HL-60/S4 treated with phorbol 12-myristate 13-acetate at 8.2 ng/mL for 4 days and 3 days (cell line): ENCODE measurements around the gene TBC1D14.

Experiments used
- in situ Hi-C: fragments of 300-500 bp; cut with MboI; formaldehyde crosslinking; loops from 2 replicates; pipeline ENCODE4 v1.15.0; 2022; ENCODE audit warnings: low sequenced_read_pairs

The TBC1D14 gene

DNA sequence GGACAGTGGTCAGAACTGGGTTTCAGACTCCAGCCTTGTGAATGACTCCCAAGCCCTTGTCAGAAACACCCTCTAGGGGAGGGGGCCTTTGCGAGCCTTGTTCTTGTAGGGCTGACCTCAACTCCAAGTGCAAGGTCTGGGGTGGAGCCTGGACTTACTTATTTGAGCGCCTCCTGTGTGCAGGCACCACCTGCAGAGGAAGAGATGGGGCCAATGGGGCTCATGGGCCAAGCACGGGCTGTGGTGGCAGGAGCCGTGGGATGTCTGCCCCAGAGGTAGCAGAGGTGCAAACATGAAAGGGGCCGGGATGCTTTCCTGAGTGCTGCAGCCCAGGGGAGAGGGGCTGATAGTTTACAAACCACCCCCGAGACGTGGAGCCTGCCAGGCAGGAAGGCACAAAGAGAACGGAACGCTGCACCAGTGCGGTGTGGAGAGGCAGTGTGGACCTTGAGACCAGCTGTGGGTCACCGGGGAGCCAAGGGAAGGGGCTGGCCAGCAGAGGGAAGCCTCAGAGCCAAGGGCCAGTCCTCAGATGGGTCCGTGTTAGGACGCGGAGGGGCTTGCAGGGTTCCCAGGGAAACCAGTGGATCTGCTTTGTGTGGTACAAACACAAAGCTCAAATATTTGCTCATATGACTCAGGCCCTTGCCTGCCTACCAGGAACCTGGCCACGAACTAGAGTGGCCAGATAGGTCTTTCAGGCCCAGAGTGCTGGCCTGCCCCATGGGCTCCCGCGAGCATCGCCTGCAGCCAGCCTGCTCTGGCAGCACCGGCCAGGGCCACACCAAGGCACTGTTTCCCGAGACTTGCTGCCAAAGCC is 124.8 kb downstream of the TBC1D14 start:
- in situ Hi-C loops, result no loop called here

DNA sequence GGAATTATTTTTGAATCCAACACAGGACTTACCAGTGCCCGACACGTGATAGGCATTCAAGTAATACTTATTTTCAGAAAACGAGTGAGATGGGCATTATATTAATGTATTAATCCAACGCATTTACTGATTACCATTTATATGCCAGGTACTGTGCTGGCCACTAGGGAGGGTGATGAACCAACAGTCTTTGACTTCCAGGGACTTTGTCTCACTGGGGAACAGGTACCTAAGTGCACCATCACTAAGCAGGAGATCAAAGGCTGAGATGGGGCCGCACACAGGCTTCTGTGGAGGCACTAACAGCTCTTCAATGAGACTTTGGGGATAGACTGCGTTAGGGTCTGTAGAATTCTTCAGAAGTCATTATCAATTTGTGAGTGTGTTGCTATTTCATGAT is 127.8 kb downstream of the TBC1D14 start:
- in situ Hi-C loops, result no loop called here

DNA sequence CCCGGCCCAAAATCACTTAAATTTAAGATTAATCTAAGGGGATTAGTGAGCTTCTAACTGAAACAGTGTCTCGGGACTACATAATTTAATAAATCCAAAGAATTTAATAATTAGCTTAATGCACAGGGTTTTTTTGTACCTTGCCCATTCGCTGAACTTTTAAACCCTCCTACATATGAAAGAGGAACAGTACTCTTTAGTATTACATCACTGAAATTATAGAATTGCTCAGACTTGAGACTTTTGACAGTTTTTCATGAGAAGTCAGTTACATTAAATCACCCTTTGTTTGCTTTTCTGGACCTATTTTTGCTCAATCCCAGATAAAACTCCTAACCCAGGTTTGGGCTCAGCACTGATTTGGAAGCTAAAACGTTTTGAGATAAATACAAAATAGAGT is 131.1 kb downstream of the TBC1D14 start:
- in situ Hi-C loops, result no loop called here

DNA sequence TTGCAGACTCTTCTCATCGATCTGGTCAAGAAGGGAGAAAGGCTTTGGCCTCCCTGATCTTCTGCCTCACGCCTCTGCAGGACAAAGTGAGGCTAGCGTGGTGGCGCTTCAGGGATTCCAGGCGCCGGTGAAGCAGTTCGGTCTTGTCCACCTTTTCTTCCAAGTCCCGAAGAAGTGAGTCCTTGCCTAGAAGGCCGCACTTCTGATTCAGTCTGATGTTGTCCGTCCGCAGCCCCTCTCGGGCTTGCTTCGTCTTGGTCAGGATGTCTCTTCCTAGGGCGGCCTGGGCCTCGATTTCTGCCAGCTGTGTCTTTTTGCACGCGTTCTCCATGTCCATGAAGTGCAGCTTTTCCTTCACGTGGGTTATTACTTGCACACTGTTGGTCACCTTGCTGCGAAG is 131.6 kb downstream of the TBC1D14 start:
- in situ Hi-C loops, result no loop called here

DNA sequence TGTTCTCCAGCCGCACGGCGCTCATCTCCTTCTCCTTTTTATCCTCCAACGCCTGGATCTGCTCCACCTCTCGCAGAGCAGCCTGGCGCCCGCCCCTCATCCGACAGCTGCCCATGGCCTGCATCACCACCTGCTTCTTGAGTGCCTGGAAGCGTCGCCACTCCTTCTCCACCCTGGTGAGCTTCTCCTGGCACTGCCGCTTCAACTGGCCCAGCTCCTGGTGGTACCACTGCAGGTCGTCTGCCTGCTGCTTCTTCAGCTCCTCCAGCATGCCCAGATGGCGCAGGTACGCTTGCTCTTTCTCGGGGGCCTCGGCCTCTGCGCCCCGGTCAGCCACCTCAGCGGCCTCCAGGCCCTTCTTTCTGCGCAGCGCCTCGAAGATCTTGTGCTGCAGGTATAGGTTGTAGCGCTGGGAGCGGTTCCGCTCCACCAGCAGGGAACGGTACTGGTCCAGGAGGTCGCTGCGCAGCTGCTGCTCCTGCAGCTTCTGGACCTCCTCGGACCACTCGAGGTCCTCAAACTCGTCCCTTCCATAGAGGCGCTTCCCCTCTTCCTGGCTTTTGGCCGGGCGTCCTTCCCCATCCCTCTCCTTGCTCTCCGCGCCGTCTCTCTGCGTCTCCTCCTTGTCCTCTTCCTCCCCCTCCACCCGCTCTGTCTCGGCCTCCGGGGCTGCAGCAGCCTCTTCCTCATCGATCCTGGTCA is 132.3 kb downstream of the TBC1D14 start:
- in situ Hi-C loops, result no loop called here

DNA sequence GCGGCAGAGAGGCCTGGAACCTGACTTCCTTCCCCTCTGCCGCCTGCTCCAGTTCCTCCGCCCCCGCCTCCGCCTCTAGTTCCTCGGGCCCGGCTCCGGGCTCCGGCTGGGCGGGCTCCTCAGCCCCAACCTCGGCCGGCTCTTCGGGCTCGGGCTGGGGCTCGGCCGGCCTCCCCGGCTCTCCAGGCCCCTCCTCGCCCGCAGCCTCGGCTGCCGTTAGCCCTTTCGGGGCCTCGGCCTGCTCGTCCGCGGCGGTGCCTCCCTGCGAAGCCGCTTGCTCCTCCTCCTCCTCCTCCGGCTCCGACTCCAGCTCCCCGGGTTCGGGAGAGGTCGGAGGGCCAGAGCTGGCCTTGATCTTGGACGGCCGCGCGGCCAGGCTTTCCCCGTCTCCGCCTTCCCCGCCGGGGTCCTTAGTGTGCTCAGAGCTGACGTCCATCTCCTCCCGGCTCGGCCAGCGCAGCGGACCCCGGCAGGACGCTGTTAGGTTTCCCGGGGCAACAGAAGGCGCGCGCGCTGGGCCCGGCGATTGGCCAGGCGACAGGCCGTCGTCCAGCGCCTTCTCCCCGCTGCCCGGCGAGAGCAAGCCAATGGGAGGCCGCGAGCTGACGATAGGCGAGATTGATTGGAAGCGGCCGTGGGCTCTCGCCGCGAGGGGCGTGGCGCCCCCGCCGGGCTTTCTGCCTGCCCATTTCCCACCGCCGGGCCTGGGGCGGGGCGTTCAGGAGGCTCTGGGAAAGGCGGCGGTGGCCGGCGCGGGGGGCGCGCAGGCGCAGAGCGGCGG is 133.1 kb downstream of the TBC1D14 start:
- in situ Hi-C loops, result no loop called here

DNA sequence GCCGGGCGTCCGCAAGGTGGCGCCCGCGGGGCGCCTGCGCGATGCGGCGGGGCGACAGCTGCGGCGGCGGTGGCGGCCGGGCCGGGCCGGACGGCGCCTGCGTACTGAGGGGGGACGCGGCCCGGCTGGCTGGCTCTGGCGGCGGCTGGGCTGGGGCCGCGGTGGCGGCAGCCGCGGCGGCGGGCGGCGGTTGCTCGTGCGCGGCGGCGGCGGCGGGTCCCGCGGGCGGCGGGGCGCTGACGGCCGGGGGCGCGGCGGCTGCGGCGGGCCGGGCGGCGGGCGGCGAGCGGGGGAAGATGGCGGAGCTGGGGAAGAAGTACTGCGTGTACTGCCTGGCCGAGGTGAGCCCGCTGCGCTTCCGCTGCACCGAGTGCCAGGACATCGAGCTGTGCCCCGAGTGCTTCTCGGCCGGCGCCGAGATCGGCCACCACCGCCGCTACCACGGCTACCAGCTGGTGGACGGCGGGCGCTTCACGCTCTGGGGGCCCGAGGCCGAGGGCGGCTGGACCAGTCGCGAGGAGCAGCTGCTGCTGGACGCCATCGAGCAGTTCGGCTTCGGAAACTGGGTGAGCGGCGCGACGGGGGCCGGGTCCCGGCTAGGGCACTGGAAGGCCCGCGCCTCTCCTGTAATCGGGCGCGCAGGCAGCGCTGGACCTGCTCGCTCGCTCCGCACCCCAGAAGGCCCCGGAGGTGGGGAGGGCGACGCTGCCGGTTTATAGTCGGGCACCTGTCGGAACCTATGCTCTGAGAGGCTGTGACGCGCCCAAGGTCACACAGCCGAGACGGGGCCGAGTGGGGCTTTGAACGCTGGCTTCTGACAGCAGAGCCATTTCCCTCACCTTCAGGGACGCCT is 133.9 kb downstream of the TBC1D14 start, which contains the start of gene TADA2B:
Gene TADA2B (plus strand): TSS at position 89 of the 853 bp plus-strand sequence. CDS start 208 bp downstream, at position 297.
- in situ Hi-C loops, result no loop called here

DNA sequence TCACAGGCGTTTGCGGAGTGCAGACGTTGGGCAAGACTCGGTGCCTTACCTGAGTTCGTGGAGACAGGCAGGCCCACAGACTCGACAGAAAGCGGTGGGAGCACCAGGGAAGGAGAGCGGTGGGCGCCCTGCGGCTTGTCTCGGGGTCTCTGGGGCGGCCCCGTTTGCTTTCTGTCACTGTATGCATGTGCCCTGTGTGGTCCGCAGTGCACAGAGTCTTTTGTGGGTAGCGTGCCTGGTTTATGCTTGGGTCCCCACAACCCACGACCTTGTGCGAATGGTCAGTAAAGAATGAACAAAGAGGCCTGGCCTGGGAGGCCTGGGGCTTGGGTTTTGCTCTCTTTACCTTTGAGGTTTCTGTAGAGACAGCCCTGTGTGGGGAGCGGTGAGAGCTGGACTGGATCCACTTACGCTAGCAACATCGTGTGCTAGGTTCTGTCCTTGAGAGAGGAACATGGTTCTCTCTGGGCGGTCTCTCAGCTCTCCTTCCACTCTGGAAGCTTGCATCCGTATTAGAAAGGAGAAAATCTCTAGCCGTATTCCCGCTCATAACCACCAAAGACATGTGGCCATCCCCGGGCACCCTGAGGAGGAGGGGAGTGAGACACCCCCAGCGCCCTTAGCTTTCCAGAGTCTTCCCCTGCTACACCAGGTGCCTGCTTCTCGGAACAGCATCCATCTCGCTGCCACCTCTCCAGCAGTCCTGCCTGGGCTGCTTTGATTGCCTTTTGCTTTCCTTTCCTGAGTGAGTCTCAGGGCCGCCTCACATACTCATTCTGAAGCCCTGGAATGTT is 134.7 kb downstream of the TBC1D14 start:
- in situ Hi-C loops, result no loop called here

DNA sequence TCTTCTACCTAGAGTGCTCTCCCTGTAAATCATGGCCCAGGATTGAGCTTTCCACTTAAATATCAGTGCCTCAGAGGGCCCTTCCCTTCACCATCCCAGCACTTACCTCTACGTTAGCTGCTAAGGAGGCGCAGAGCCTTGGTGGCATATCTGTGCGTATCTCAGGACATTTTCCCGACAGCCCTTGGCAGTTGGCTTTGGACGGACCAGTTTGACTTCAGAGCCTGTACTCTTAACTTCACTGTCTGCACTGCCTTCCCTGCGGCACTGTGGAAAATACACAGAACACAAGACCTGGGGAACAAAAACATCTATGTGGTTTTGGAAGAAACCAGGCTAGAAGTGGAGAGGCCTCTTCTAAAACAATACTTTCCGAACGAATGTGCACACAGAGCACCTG is 135.9 kb downstream of the TBC1D14 start:
- in situ Hi-C loops, result no loop called here

DNA sequence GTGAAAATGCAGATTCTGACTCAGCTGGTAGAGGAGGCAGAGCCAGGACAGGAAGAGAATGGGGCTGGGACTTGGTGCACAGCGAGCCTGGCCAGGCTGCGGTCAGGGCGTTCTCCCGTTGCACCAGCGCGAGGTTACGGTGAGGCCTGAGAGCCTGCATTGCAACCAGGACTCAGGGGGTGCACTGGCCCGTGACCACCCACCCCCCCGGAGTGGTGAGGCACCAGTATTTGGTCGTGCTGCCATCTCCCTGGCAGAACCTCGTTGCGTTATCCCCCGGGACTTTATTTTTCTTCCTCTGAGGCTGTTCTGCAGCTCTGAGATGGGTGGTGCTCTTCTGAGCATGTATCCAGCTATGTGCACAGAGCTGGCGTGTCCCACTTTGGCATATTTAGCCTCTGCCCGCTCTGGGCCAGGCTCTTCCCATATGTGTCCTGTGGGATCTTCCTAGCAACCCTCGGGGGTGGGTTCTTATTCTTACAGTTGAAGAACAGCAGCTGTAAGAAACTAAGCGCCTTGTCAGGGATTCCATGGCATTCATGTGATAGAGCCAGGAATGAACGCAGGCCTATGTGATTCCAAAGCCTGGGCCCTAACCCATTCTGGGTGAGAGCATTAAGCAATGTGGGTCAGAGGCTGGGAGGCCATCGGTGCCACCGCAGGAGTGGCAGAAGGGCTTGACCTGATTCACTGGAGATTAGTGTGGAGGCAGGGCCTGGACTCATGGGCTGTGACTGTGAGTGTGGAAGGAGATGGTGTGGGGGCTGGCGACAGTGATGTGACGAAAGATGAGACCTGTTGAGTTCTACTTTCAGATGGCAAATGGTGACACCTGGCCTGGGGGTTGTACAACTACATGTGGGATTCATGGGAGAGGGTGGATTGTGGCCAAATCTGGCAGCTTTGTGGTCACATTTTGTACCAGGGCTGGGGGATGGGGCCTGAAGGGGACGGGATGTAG is 136.6 kb downstream of the TBC1D14 start:
- in situ Hi-C loops, result no loop called here

DNA sequence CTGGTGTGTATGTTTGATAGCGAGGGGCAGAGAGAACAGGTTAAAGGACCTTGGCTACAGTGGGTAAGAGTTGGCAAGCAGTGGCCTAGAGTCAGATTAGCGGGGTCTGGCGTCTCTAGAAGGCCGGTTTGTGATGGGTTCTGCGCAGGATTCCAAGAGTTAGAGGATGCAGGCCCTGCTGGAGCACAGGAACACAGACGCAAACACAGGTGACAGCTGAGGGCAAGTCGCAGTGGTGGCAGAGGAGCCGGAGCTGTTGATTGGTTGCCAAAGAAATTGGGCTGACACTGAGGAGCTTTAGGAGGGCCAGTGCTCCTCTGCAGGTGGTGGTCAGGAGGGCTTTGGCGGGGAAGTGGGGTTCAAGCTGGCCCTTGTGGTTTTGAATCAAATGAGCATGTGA is 137.3 kb downstream of the TBC1D14 start:
- in situ Hi-C loops, result no loop called here

DNA sequence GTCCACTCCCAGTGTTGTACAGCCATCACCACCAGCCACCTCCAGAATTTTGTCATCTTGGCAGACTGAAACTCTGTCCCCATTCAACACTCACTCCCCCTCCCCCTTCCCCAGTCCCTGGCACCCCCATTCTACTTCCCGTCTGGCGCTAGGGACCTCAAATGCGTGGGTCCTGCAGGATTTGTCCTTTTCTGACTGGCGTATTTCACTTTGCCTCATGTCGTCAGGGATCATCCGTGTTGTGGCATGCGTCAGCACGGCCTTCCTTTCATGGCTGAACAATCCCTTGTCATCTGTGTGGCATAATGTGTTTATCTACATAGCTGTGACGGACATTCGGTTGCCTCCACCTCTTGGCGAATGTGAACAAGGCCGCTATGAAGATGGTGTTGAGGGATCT is 139.0 kb downstream of the TBC1D14 start:
- in situ Hi-C loops, result no loop called here

DNA sequence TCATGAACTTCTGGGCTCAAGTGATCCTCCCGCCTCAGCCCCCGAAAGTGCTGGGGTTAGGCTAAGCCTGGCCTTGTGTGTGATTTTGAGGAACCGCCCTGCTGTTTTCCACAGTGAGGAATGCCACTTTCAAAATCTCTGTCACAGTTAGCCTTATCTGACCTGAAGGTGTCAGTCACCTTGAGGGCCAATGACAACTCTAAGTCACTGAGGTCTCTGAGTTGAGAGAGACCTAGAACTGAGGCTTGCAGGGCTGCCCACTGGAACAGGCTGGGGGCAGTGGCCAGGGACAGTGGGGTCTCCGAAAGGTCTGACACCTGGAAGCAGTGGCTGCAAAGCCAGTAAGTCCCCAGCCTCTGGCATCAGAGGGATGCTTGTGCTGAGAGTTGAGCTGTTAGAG is 139.7 kb downstream of the TBC1D14 start:
- in situ Hi-C loops, result no loop called here

DNA sequence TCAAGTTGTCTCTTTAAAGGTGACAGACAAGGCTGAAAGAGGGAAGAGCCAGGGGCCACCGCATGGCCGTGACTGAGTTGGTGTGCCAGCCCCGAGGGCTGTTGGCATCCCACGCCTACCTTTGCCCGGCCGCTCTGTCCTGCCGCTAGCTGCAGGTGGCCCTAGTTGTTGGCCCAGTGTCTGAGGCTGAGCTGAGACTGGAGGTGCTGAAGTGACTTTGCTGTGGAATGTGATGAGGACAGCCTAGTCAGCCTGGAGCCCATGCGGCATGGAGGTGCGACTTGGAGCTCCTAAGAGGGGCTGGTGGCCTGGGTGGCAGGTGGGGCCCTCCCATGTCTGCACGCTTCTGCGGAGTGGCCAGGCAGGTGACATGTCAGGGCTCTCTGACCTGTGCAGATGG is 140.1 kb downstream of the TBC1D14 start:
- in situ Hi-C loops, result no loop called here

DNA sequence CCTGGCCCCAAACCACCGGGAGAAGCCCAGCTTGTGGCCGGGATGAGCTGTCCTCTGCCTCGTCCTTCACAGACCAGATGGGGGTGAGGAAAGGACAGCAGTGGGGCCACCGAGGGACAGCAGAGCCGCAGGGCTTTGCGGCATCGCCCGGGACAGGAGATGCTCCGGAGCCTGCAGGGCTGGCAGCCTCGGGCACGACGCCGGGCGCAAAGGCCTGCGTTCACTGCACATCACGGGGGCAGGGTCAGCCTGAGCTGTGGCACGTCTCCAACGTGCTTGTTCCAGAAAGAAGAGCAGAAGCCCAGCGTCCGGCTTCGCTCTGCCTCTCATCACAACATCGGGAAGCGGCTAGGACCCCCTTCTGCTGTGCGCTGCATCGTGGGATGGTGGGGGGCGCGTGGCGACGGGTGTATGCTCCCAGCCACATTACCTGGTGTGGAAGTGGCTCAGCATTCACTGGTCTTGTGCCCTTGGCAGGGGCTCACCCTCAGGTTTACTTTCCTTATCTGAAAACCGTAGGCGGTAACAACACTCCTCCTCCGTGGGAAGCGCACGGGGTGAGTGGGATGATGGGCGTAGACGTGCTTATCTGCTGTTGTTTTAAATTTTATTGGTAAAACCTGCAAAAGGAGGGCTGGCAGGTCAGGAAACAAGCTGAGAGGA is 141.0 kb downstream of the TBC1D14 start:
- in situ Hi-C loops, result no loop called here

DNA sequence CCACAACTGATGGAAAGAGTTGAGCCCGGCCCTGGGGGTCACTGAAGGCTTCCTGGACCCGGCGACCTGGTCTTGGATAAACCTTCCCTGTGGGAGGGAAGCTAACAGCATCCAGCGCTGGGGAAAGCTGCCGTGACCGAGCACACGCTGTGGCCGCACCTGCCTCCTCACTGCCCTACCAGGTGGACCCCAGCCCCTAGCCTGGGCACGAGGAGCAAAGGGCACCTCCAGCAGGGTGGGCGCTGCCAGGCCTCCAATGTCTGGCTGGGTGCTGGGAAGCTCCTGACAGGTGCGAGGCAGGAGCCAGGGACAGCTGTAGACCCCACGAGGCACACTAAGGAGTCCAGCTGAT is 141.5 kb downstream of the TBC1D14 start:
- in situ Hi-C loops, result no loop called here

DNA sequence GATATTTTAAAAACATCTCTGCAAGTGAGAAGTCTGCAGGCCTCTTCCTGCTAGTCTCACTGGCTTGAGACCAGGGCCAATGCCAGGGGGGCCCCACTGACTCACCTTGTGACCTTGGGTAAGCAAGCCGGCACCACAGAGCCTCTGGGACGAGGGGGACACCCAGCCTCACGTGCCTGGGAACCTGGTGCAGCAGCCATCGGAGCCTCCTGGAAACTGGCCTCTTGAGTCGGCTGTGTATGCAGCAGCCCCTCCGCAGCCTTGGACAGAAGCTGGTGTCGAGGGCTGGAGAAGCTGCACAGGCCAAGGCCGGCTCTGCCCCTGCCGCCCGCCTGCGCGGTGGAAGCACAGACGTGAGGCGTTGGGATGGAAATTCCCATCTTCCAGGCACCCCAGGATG is 142.3 kb downstream of the TBC1D14 start:
- in situ Hi-C loops, result no loop called here

DNA sequence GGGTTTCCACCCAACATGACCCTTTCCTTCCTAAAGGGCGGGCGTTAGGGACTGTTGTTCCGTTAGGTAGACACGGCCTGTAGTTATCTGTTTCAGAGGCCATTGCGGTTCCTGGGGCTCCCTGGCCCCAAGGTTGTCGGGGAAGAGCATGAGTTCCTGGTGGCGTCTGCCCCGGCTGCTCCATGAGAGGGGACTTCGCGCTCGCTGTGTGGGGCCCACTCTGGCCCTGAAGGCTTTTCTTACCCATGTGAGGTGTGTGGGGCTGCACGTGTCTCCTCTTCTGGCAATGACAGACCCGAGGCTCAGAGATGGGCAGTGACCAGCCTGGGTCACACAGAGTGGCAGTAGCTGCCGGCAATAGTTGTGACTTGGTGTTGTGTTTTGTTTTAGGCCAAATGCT is 142.7 kb downstream of the TBC1D14 start:
- in situ Hi-C loops, result no loop called here
